ENCODE measurements around the gene PLIN5.

Gene PLIN5

DNA sequence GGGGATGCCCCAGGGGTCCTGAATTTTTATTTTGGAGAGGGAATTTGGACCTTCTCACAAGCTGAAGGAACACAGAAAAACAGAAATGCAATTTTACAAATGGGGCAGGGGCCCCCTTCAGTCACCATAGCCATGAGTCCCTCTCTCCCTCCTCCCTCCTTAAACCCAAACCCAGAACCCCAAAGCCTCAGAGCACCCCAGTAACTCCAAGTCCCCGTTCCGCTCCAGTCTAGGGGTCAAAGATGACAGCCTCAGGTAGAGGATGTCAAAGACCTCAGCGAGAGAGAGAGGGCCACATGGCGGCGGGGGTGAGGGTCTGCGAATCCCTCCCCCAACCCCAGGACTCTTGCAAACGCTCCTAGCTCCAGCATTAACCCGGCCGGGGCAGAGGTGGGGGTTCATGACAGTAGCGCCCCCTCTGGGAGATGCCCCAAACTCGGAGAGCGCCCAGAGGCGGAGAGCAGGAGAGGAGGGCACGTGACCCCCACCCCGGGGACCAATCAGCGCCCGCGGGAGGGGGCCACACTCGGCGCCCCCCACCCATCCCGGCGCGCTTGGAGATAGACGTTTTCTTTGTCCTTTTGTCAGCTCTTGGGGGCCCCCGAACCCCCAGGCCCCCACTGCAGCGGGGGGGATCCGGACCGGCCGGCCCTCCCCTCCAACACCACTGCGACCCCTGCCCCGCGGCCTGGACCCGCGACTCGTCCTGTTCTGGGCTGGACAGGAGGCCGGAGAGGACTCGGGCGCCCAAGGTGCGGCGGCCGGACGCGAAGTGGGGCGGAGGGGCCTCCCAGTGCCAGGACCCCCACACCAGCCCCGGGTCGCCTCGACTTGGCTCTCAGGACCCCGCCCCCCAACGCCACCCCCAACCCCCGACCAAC is 45.2 kb upstream of the PLIN5 start:
- TF ChIP-seq, protein P1, sequence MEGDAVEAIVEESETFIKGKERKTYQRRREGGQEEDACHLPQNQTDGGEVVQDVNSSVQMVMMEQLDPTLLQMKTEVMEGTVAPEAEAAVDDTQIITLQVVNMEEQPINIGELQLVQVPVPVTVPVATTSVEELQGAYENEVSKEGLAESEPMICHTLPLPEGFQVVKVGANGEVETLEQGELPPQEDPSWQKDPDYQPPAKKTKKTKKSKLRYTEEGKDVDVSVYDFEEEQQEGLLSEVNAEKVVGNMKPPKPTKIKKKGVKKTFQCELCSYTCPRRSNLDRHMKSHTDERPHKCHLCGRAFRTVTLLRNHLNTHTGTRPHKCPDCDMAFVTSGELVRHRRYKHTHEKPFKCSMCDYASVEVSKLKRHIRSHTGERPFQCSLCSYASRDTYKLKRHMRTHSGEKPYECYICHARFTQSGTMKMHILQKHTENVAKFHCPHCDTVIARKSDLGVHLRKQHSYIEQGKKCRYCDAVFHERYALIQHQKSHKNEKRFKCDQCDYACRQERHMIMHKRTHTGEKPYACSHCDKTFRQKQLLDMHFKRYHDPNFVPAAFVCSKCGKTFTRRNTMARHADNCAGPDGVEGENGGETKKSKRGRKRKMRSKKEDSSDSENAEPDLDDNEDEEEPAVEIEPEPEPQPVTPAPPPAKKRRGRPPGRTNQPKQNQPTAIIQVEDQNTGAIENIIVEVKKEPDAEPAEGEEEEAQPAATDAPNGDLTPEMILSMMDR (conservative IDR thresholded peaks at IDR 0.05; ENCODE audit: control insufficient read depth, insufficient read depth, low read depth, low read length), result no peak
- no peak overlapping the region for H3K4me3 ChIP-seq (ENCODE audit: control insufficient read depth, low read depth, low read length)
- DNase-seq (ENCODE audit: low read depth), result no peak

GRCh38 chr19:4579389-4579788 is 44.4 kb upstream of the PLIN5 start:
- no peak for DNase-seq (ENCODE audit: low read depth)
- no peak overlapping the region for H3K4me3 ChIP-seq (ENCODE audit: control insufficient read depth, low read depth, low read length)
- TF ChIP-seq, protein P1 (conservative IDR thresholded peaks at IDR 0.05; ENCODE audit: control insufficient read depth, insufficient read depth, low read depth, low read length), result no peak

DNA sequence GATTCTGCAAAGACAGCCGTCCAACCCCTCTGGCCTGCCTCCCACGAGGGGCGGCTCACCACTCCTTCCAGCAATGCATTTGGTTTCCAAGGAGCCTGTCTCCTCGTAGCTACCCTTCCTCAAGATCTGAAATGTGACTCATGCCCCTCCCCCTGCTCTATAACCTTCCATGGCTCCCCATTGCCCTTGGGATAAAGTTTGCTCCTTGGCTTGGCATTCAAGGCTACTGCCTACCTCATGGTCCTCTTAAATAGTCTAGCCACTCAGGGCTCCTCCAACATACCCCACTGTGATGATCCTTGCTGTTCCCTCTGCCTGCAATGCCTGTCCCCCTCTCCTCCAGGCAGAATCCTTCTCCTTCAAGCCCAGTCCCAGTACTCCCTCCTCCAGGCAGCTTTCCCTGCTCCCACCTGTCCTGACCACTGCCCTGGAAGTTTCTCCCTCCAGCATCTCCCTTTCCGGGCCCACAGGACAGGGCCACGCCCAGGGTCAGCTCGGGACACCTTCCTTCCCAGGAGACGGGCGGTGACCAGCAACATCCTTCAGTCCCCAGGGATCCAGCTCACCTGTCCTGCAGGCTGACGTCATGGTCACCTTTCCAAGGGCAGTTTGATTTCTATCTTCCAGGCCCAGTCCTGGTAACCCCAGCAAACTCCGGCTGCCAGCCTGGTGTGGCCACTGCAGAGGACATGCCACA is 43.7 kb upstream of the PLIN5 start:
- TF ChIP-seq, protein P1 (conservative IDR thresholded peaks at IDR 0.05; ENCODE audit: control insufficient read depth, insufficient read depth, low read depth, low read length), result no peak
- DNase-seq (ENCODE audit: low read depth), result no peak
- H3K4me3 ChIP-seq (ENCODE audit: control insufficient read depth, low read depth, low read length), result no peak overlapping the region

DNA sequence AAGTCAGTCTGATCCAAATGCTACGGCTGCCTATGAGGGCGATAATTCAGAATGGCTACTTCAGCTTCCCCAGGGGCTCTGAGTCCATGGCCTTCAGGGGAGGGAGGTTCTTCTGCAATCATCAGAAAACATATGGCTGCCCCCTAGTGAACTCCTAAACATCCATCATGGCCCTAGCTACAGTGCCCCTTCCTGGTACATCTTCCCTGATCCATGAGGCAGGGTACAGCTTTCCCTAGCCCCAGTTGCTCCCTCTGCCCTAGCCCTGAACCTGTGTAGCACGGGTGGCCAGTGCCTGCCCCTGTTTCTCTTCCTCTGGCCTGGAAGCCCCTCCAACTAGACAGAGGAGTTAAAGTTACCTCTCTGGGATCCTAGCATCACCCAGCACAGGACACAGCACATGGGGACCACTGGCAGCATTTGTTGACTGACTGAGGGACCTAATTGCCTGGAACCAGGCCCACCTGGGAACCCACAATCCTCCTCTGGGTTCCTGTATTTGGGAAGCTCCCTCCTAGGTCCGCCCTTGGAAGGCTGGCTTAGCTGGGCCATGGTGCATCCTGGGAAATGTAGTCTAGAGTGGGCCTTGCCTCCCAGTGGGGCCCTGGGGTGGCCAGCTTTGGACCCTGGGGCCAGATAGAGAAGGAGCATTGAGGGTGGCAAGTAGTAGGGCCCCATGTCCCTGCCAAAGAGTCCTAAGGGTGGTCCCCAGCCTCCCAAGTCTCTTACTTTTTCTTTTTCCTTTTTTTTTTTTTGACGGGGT is 42.2 kb upstream of the PLIN5 start:
- peak; percentile 35 for DNase-seq (ENCODE audit: low read depth)
- TF ChIP-seq, protein P1 (conservative IDR thresholded peaks at IDR 0.05; ENCODE audit: control insufficient read depth, insufficient read depth, low read depth, low read length), result no peak
- no peak overlapping the region for H3K4me3 ChIP-seq (ENCODE audit: control insufficient read depth, low read depth, low read length)

DNA sequence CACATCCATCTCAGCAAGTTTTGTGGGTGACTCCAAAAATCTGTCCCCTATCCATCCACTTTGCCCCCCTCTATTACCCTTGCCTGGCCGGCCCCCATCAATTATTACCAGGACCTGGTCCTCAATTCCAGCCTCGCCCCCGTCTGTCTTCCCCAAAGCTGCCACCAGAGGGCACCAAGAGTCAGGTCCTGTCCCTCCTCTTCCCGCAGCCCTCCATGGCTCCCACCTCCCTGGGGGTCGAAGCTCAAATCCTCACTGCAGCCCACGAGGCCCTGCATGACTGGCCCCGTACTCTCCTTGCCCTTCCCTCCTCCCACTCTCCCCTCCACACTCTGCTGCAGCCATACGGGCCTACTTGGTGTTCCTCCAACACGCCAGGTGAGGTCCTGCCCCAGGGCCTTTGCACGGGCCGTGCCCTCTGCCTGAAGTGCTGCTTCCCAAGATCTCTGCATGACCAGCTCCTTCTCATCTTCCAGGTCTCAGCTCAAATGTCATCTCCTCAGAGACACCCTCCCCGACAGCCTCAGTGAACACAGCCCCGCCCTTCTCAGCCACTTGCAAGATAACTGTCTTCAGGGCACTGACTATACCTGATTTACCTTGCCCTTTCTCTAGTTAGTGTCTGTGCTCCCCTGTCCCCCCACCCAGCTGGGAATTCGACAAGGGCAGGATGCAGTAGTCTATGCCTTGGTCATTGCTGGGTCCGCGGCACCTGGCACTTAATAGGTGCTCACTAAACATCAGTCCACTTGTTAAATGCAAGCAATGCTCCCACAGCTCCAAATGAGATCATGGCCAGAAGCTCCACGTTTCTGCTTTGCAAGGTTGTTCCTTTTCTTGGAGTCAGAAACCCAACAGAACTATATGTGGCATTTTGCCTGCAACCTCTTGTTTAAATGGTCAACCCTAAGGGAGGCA is 41.3 kb upstream of the PLIN5 start:
- peak; percentile 63 for DNase-seq (ENCODE audit: low read depth)
- TF ChIP-seq, protein P1 (conservative IDR thresholded peaks at IDR 0.05; ENCODE audit: control insufficient read depth, insufficient read depth, low read depth, low read length), result peak; percentile 69
- H3K4me3 ChIP-seq (ENCODE audit: control insufficient read depth, low read depth, low read length), result no peak overlapping the region

Measured in fibroblast of mammary gland (primary cell).